GM21737 (cell line): ENCODE results near the gene TMEM213.
"Not testable (repeated sequence)": the region's sequence is repeated elsewhere in the genome, so short reads cannot be mapped to it uniquely, and the experiment has no call there.

Experiments used
- ATAC-seq: cut with Tn5 transposase; IDR thresholded peaks from one replicate; pipeline ENCODE4 v1.9.1; 2021; ENCODE audit warnings: mild to moderate bottlenecking, moderate library complexity; ENCODE audit not compliant: unreplicated experiment

Gene TMEM213

DNA sequence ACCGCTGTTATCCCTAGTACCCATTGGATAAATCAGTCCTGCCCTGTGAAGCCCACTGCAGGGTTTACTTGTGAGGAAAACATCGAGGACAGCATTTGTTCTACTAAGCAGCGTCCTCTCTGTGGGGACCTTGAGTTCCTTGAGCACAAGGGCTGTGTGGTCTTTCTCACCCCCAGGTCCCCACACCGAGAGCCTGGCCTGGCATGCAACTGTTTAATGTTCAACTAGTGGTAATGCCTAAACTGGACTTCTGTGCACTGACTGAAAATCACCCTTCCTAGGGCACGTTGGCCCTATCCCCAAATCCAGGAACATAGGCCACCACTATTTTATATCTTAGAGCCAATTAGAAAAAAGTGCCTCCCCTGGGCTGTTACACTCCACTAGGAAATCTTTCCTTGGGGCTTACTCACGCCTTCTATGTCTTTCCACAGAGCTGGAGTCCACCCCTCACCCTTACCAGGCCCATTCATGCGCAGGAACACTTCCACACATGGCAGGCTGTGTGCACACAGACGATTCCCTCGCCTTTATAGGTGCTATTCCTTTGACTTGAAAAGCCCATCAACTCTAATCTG is 1.7 kb upstream of the TMEM213 start:
- no peak for ATAC-seq

DNA sequence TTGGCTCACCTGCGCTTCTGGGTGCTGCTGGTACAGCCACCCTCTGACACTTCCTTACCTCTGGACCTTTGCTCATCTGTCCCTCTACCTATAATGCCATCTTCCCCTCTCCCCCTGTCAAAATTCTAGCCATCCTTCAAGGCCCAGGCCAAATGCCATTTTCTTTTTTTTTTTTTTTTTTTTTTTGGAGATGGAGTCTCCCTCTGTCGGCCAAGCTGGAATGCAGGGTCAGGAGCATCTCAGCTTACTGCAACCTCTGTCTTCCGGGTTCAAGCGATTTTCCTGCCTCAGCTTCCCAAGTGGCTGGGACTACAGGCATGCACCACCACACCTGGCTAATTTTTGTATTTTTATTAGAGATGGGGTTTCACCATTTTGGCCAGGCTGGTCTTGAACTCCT is 748 bp upstream of the TMEM213 start:
- ATAC-seq = not testable (repeated sequence)

DNA sequence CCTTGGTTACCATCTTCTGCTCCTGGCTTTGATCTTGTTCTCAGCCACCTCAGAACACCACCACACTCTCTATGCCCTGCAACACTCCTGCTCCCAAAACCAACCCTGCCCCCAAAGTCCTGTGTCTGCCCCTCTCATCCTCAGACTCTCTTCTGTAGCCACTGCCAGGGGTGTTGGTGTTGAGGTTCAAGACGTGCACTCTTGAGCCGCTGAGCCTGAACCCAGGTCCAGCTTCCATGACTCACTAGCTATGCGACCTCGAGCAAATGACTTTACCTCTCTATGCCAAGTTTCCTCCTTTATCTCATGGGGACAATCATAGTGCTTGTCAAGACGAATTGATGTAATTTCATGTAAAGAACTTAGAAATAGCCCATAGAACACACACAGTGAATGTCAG is 1.0 kb downstream of the TMEM213 start:
- ATAC-seq = no peak

DNA sequence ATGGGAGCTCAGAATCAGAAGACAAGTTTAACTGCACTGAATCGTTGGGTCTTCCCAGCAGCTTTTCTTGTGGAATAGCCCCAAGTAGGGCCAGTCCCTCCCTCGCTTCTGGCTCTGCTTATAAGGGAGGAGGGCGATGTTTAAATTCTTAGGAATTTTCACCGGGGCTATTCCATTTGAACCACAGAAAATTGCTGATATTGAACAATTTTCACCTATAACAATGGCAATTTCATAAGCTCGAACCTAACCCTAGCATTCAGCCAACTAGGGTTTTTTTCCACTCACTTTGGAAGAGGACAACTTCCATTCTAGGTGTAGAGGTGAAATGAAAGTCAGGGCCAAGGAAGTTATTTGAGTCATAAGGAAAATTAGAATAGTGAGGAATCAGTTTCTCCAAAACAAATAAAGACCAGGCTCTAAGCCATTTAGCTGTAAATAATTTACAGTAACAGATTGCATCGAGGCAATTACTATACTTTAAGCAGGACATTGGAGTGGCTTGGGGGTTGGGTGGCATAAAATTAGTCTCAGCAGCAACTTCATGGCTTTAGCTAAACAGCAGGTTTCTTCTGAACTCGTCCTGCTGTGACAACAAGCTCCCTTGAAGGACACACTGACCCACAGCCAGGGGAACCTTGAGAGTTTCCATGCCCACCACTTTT is 1.7 kb downstream of the TMEM213 start:
- ATAC-seq = no peak

DNA sequence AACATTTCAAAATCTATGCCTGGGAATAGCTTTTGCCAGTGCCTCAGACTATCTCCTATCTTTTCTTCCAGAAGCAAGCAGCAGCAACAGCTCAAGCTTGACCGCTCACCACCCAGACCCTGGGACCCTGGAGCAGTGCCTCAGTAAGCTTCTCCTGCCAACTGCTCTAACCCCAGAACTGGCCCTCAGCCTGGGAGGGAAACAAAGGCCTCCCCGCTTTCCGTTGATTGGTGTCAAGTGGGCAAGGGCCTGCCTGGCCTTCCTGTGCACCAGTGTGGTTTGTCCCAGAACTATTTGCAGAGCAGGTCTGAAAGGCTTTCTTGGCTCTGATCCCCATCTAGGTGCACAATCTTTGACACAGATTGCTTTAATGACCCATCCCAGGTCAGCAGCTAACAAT is 3.5 kb downstream of the TMEM213 start:
- ATAC-seq = no peak

GRCh38 chr7:138802706-138803105 is 4.9 kb downstream of the TMEM213 start:
- ATAC-seq = no peak

GRCh38 chr7:138804618-138805017 is 6.8 kb downstream of the TMEM213 start:
- ATAC-seq = no peak

- no peak for ATAC-seq
Observed at GRCh38 chr7:138809346-138809745, 11.6 kb downstream of the TMEM213 start.

DNA sequence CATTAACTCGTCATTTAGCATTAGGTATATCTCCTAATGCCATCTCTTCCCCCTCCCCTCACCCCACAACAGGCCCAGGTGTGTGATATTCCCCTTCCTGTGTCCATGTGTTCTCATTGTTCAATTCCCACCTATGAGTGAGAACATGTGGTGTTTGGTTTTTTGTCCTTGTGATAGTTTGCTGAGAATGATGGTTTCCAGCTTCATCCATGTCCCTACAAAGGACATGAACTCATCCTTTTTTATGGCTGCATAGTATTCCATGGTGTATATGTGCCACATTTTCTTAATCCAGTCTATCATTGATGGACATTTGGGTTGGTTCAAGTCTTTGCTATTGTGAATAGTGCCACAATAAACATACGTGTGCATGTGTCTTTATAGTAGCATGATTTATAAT is 13.5 kb downstream of the TMEM213 start:
- ATAC-seq = not testable (repeated sequence)

DNA sequence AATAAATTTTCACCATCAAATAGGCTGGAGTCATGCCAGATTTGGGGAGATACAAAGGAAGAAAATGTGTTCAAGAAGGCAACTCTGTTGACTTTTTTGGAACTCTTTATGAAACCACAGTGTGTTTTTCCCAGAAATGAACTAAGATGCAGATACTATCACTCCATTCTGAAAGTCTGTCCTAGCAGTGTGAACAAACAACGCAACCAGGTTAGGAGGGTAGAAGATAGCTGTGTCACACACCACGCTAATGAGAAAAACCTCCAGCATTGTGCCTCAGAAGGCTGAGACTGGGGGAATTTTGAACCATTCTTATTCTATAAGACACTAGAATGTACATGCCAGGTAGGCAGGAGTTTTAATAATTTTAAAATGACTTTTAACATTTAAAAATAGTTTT is 16.2 kb downstream of the TMEM213 start:
- no peak for ATAC-seq

- no peak for ATAC-seq
Observed at GRCh38 chr7:138814816-138815332, 17.1 kb downstream of the TMEM213 start.

DNA sequence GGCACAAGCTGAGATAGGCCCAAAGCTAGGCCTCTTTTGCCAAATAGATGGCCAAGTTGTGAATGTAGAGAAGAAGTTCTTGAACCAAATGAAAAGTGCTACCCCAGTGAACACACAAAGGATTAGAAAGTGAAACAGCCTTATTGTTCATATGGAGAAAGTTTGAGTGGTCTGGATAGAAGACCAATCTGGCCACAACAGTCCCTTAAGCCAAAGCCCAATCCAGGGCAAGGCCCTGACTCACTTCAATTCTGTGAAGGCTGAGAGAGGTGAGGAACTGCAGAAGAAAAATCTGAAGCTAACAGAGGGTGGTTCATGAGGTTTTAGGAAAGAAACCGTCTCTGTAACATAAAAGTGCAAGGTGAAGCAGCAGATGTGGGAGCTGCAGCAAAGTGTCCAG is 18.9 kb downstream of the TMEM213 start:
- ATAC-seq = no peak

DNA sequence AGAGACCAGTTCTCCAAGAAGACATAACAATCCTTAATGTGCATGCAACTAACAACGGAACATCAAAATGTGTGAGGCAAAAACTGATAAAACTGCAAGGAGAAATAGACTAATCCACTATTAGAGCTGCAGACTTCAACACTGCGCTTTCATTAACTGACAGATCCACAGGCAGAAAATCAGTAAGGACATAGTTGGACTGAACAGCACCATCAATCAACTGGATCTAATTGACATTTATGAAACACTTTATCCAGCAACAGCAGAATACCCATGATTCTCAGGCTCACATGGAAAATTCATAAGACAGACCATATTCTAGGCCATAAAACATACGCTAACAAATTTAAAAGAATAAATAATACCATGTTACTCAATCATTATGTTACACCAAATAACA is 21.8 kb downstream of the TMEM213 start:
- no peak for ATAC-seq

DNA sequence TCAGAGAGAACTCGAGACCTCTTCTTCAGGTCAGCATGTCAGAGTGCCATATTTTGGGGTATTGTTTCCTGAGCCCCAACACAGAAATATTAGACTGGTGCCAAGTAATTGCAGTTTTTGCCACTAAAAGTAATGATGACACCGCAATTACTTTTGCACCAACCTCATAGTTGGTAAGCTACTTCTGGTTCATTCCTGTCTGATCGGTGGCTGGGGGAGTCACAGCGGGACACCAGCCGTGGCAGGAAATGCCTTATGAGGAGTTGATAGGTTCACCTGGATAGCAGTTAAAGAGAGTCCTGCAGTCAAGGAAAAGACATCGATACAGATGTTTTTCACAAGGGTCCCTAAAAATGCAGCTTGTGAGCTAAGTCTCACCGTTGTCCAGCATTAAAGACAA is 24.1 kb downstream of the TMEM213 start:
- ATAC-seq = no peak

DNA sequence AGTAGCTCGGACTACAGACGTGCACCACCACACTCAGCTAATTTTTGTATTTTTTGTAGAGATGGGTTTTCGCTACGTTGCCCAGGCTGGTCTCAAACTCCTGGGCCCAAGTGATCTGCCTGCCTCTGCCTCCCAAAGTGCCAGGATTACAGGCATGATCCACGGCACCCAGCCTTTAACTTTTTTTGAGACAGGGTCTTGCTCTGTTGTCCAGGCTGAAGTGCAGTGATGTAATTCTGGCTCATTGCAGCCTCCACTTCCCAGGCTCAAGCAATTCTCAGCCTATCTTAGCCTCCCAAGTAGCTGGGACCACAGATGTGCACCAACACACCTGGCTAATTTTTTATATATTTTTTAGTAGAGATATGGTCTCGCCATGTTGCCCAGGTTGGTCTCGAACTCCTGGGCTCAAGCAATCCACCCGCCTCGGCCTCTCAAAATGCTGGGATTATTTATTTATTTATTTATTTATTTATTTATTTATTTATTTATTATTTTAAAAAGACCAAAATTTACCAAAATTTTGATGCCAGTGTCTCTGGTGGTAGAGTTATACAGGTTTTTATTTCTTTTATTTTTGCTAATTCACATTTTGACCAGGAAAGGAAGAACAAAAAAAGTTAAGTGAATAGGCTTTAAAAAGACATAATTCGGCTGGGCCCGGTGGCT is 25.2 kb downstream of the TMEM213 start:
- no peak for ATAC-seq

DNA sequence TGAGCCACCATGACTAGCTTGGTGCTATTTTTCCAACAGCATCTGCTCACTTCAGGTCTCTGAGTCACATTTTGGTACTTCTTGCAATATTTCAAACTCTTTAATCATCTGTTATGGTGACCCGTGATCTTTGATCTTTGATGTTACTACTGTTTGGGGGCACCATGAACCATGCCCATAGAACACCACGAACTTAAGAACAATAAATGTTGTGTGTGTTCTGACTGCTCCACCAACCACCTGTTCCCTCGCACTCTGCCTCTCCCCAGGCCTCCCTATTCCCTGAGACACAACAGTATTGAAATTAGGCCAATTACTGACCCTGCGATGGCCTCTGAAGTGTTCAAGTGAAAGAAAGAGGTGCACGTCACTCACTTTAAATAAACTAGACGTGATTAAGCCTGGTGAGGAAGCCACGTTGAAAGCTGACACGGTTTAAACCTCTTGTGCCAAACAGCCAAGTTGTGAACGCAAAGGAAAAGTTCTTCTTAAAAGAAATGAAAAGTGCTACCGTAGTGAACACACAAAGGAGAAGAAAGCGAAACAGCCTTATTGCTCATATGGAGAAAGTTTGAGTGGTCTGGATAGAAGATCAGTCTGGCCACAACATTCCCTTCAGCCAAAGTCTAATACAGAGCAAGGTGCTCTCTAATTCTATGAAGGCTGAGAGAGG is 27.4 kb downstream of the TMEM213 start:
- ATAC-seq = no peak

GRCh38 chr7:138828302-138828701 is 30.5 kb downstream of the TMEM213 start:
- ATAC-seq = no peak

DNA sequence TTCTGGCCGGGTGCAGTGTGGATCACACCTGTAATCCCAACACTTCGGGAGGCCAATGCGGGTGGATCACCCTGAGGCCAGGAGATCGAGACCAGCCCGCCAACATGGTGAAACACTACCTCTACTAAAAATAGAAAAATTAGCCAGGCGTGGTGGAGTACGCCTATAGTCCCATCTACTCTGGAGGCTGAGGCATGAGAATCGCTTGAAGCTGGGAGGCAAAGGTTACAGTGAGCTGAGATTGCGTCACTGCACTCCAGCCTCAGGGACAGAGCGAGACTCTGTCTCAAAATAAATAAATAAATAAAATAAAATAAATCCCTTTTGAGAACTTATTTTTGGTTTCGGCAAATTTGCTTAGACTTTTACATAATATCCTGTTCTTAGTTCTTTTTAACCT is 31.5 kb downstream of the TMEM213 start:
- no peak for ATAC-seq

GRCh38 chr7:138832966-138833365 is 35.2 kb downstream of the TMEM213 start:
- ATAC-seq = no peak

- ATAC-seq = no peak
Observed at GRCh38 chr7:138833596-138833995, 35.8 kb downstream of the TMEM213 start.

GRCh38 chr7:138834583-138834982 is 36.8 kb downstream of the TMEM213 start:
- ATAC-seq = no peak

- no peak for ATAC-seq
Observed at GRCh38 chr7:138835087-138835486, 37.3 kb downstream of the TMEM213 start.
